NB4 (cell line): Measurements from ENCODE around the gene AMIGO2.

Experiments
- DNase-seq: peaks from one replicate; pipeline ENCODE4 v3.0.0; 2010; ENCODE audit warnings: low read depth
- H3K4me3 ChIP-seq: one replicate; pipeline ENCODE4 v1.5.1; 2011; ENCODE audit warnings: mild to moderate bottlenecking, low read depth, low read length, moderate library complexity
- MYC ChIP-seq: IDR thresholded peaks from 2 replicates; pipeline ENCODE4 v1.6.1; 2011; ENCODE audit warnings: low read depth, low read length
- POLR2A ChIP-seq: IDR thresholded peaks from 2 replicates; pipeline ENCODE4 v1.6.1; 2011; ENCODE audit warnings: mild to moderate bottlenecking; ENCODE audit not compliant: insufficient read length; ENCODE audit errors: extremely low read depth
- TF ChIP-seq, protein P1 (sequence below): IDR thresholded peaks from 2 replicates; pipeline ENCODE4 v1.6.1; 2011; ENCODE audit warnings: low read depth, low read length
- TF ChIP-seq, protein P2 (sequence below): IDR thresholded peaks from one replicate; pipeline ENCODE4 v1.5.1; 2012; ENCODE audit warnings: low read depth, low read length

The AMIGO2 gene

DNA sequence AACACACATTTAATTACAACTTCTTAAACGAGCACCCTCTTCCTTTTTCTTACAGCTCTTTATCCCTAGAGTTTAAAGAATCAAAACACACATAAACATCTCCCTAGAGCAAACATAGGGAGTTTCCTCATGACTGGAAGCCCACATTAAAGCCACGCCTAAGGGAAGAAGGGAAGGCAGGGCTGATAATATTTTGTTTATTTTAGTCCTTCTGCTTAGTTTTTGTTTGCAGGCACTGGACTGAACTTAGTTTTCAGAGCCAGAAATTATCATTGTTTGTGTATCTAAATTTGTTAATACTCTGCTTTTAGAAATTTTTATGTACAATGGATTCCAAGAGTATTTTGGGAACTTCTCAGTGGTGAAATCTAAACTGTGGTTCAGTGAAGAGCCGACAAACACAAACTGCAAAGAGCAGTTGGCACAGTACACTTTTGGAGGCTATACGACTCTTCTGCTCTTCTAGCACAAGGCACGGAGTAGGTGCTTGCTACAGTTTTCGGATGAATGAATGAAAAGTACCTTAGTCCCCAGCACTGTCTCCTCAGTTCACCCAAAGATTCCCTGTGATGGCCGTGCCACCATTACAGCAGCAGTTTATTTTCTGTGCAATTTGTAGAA, 17.6 kb upstream of the AMIGO2 start:
- no peak for DNase-seq
- TF ChIP-seq, protein P1, sequence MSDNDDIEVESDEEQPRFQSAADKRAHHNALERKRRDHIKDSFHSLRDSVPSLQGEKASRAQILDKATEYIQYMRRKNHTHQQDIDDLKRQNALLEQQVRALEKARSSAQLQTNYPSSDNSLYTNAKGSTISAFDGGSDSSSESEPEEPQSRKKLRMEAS: no peak
- TF ChIP-seq, protein P2, sequence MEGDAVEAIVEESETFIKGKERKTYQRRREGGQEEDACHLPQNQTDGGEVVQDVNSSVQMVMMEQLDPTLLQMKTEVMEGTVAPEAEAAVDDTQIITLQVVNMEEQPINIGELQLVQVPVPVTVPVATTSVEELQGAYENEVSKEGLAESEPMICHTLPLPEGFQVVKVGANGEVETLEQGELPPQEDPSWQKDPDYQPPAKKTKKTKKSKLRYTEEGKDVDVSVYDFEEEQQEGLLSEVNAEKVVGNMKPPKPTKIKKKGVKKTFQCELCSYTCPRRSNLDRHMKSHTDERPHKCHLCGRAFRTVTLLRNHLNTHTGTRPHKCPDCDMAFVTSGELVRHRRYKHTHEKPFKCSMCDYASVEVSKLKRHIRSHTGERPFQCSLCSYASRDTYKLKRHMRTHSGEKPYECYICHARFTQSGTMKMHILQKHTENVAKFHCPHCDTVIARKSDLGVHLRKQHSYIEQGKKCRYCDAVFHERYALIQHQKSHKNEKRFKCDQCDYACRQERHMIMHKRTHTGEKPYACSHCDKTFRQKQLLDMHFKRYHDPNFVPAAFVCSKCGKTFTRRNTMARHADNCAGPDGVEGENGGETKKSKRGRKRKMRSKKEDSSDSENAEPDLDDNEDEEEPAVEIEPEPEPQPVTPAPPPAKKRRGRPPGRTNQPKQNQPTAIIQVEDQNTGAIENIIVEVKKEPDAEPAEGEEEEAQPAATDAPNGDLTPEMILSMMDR: no peak
- TF ChIP-seq MYC: no peak
- no peak for TF ChIP-seq POLR2A
- no peak overlapping the region for H3K4me3 ChIP-seq

GRCh38 chr12:47095446-47096236, 15.9 kb upstream of the AMIGO2 start:
- no peak for DNase-seq
- no peak overlapping the region for H3K4me3 ChIP-seq
- TF ChIP-seq POLR2A: no peak

- TF ChIP-seq, protein P2: no peak
- TF ChIP-seq MYC: no peak
- no peak for TF ChIP-seq POLR2A
- TF ChIP-seq, protein P1: no peak
- H3K4me3 ChIP-seq: no peak overlapping the region
- DNase-seq: no peak
Observed at GRCh38 chr12:47094804-47095203, 15.0 kb upstream of the AMIGO2 start.

GRCh38 chr12:47091009-47091408, 11.2 kb upstream of the AMIGO2 start:
- TF ChIP-seq, protein P1: no peak
- TF ChIP-seq MYC (no peak), POLR2A (no peak)
- TF ChIP-seq, protein P2: no peak
- H3K4me3 ChIP-seq: no peak overlapping the region
- DNase-seq: no peak

- DNase-seq: no peak
- H3K4me3 ChIP-seq: no peak overlapping the region
- TF ChIP-seq, protein P2: no peak
- TF ChIP-seq, protein P1: no peak
- no peak for TF ChIP-seq MYC
- TF ChIP-seq POLR2A: no peak
Observed at GRCh38 chr12:47088021-47088944, 8.5 kb upstream of the AMIGO2 start.
